Measurements from ENCODE around the gene ANO3. TPM values are rescaled to one million over a fixed set of nuclear protein-coding genes. Genes with fewer than 3 reads are reported as not detected.
A peak's percentile ranks its signal among the peaks of the same experiment; 100 is the strongest.

ANO3 gene
- total and polyA plus RNA-seq, 2 experiments from 2014 or later, result 0.10 to 0.32 TPM

- in situ Hi-C loops (cut with MboI), result no loop called here
- Histone ChIP-seq H3K4me2 (ENCODE audit: unreplicated experiment) (no peak overlapping the region), H3K27me3 (replicated peaks; ENCODE audit: insufficient read depth) (no peaks in the 10 kb centered on the region), H3K4me1 (ENCODE audit: insufficient read depth) (peaks cover 23% of the 10 kb centered on the region), H4K20me1 (ENCODE audit: insufficient read depth) (no peaks in the 10 kb centered on the region), H2AFZ (no peak overlapping the region), H3K9me3 (ENCODE audit: low read depth) (no peaks in the 10 kb centered on the region), H3K4me3 (no peak overlapping the region), H3K36me3 (ENCODE audit: low read depth) (no peaks in the 10 kb centered on the region), H3F3A (ENCODE audit: insufficient read depth) (peaks cover 21% of the 10 kb centered on the region), H3K27ac (no peak overlapping the region), H3K9me2 (ENCODE audit: insufficient read depth) (no peaks in the 10 kb centered on the region), H3K9ac (no peak overlapping the region), H3K79me2 (ENCODE audit: insufficient read depth) (no peaks in the 10 kb centered on the region)
- WGBS, 2 experiments (ENCODE audit: low coverage in 1 of 2, low lambda C conversion rate in 2 of 2, missing lambda C conversion rate in 2 of 2), result 89 to 90% methylated on average over 5 of the region's 5 CpGs
- DNase-seq, result no peak
- TF ChIP-seq EZH2phosphoT487 (IDR thresholded peaks at IDR 0.05; ENCODE audit: insufficient read depth, low read depth) (no peak), EZH2 (IDR thresholded peaks at IDR 0.05; ENCODE audit: insufficient read depth, poor library complexity, severe bottlenecking) (no peak)
Measured at GRCh38 chr11:26575946-26576345, 244.0 kb downstream of the ANO3 start.

GRCh38 chr11:26578998-26579661 lies 247.2 kb downstream of the ANO3 start:
- H4K20me1 ChIP-seq (ENCODE audit: insufficient read depth), result no peaks in the 10 kb centered on the region
- H3K4me2 ChIP-seq (ENCODE audit: unreplicated experiment), result peak overlapping the region; percentile 52
- no peaks in the 10 kb centered on the region for H3K36me3 ChIP-seq (ENCODE audit: low read depth)
- H3K27me3 ChIP-seq (replicated peaks; ENCODE audit: insufficient read depth), result no peaks in the 10 kb centered on the region
- H3K9ac ChIP-seq, result no peak overlapping the region
- no peaks in the 10 kb centered on the region for H3K9me3 ChIP-seq (ENCODE audit: low read depth)
- H3K4me3 ChIP-seq, result 0 out of 2 replicates have a peak overlapping the region, but pooled peaks have one; percentile 8
- no peak overlapping the region for H2AFZ ChIP-seq
- H3K27ac ChIP-seq, result peak overlapping the region; percentile 13; the same call in 1 of the 2 replicates
- peak; percentile 65 for DNase-seq
- 0 to 11% methylated on average over 1 of the region's 1 CpG for WGBS, 2 experiments (ENCODE audit: low coverage in 1 of 2, low lambda C conversion rate in 2 of 2, missing lambda C conversion rate in 2 of 2)
- peaks cover 23% of the 10 kb centered on the region for H3F3A ChIP-seq (ENCODE audit: insufficient read depth)
- H3K79me2 ChIP-seq (ENCODE audit: insufficient read depth), result no peaks in the 10 kb centered on the region
- no peaks in the 10 kb centered on the region for H3K9me2 ChIP-seq (ENCODE audit: insufficient read depth)
- in situ Hi-C loops (cut with MboI), result no loop called here
- TF ChIP-seq EZH2phosphoT487 (IDR thresholded peaks at IDR 0.05; ENCODE audit: insufficient read depth, low read depth) (no peak), EZH2 (IDR thresholded peaks at IDR 0.05; ENCODE audit: insufficient read depth, poor library complexity, severe bottlenecking) (no peak)
- peaks cover 27% of the 10 kb centered on the region for H3K4me1 ChIP-seq (ENCODE audit: insufficient read depth)

- 45 to 58% methylated on average over 2 of the region's 2 CpGs for whole genome bisulfite sequencing, 2 experiments (ENCODE audit: low coverage in 1 of 2, low lambda C conversion rate in 2 of 2, missing lambda C conversion rate in 2 of 2)
- H2AFZ ChIP-seq, result no peak overlapping the region
- in situ Hi-C loops (cut with MboI), result no loop called here
- TF ChIP-seq EZH2phosphoT487 (IDR thresholded peaks at IDR 0.05; ENCODE audit: insufficient read depth, low read depth) (no peak), EZH2 (IDR thresholded peaks at IDR 0.05; ENCODE audit: insufficient read depth, poor library complexity, severe bottlenecking) (no peak)
- no peaks in the 10 kb centered on the region for H3K9me3 ChIP-seq (ENCODE audit: low read depth)
- peak overlapping the region; percentile 52 for H3K4me2 ChIP-seq (ENCODE audit: unreplicated experiment)
- H3K9ac ChIP-seq, result no peak overlapping the region
- no peaks in the 10 kb centered on the region for H3K36me3 ChIP-seq (ENCODE audit: low read depth)
- DNase-seq, result peak; percentile 28
- H3K27ac ChIP-seq, result peak overlapping the region; percentile 13; the same call in 1 of the 2 replicates
- 0 out of 2 replicates have a peak overlapping the region, but pooled peaks have one; percentile 8 for H3K4me3 ChIP-seq
- H3K9me2 ChIP-seq (ENCODE audit: insufficient read depth), result no peaks in the 10 kb centered on the region
- no peaks in the 10 kb centered on the region for H3K79me2 ChIP-seq (ENCODE audit: insufficient read depth)
- H3K4me1 ChIP-seq (ENCODE audit: insufficient read depth), result peaks cover 27% of the 10 kb centered on the region
- H3K27me3 ChIP-seq (replicated peaks; ENCODE audit: insufficient read depth), result no peaks in the 10 kb centered on the region
- peaks cover 23% of the 10 kb centered on the region for H3F3A ChIP-seq (ENCODE audit: insufficient read depth)
- H4K20me1 ChIP-seq (ENCODE audit: insufficient read depth), result no peaks in the 10 kb centered on the region
Measured at GRCh38 chr11:26579683-26580082, 247.8 kb downstream of the ANO3 start.

- peak; percentile 20 for DNase-seq
- TF ChIP-seq EZH2phosphoT487 (IDR thresholded peaks at IDR 0.05; ENCODE audit: insufficient read depth, low read depth) (no peak), EZH2 (IDR thresholded peaks at IDR 0.05; ENCODE audit: insufficient read depth, poor library complexity, severe bottlenecking) (no peak)
- no peaks in the 10 kb centered on the region for H3K9me3 ChIP-seq (ENCODE audit: low read depth)
- H3K27ac ChIP-seq, result no peak overlapping the region
- H3K9me2 ChIP-seq (ENCODE audit: insufficient read depth), result no peaks in the 10 kb centered on the region
- H4K20me1 ChIP-seq (ENCODE audit: insufficient read depth), result no peaks in the 10 kb centered on the region
- peaks cover 27% of the 10 kb centered on the region for H3K4me1 ChIP-seq (ENCODE audit: insufficient read depth)
- no peaks in the 10 kb centered on the region for H3K36me3 ChIP-seq (ENCODE audit: low read depth)
- no peak overlapping the region for H3K9ac ChIP-seq
- 12 to 25% methylated on average over 3 of the region's 3 CpGs for WGBS, 2 experiments (ENCODE audit: low coverage in 1 of 2, low lambda C conversion rate in 2 of 2, missing lambda C conversion rate in 2 of 2)
- no peak overlapping the region for H3K4me3 ChIP-seq
- H3F3A ChIP-seq (ENCODE audit: insufficient read depth), result peaks cover 23% of the 10 kb centered on the region
- H2AFZ ChIP-seq, result no peak overlapping the region
- no peaks in the 10 kb centered on the region for H3K27me3 ChIP-seq (replicated peaks; ENCODE audit: insufficient read depth)
- H3K79me2 ChIP-seq (ENCODE audit: insufficient read depth), result no peaks in the 10 kb centered on the region
- in situ Hi-C loops (cut with MboI), result no loop called here
- H3K4me2 ChIP-seq (ENCODE audit: unreplicated experiment), result peak overlapping the region; percentile 30
Measured at GRCh38 chr11:26580929-26581328, 249.0 kb downstream of the ANO3 start.

Measured in GM23248 (cell line).